Keratinocyte (primary cell): ENCODE results near the gene FANCI. TPM values are rescaled to one million over a fixed set of nuclear protein-coding genes. Genes with fewer than 3 reads are reported as not detected.

ENCODE experiments used
- DNase-seq: peaks from one replicate; pipeline ENCODE4 v3.0.0-alpha.2; 2011; ENCODE audit warnings: low read depth, missing footprints, low spot score
- FAIRE-seq: peaks from 2 replicates; lab custom pipeline; 2011; peaks lifted over from hg19 to GRCh38; lab: Jason Lieb, UNC
- H2AFZ ChIP-seq: 2 replicates; pipeline ENCODE4 v1.6.0; 2012; ENCODE audit warnings: low read length, control low read depth, inconsistent platforms; ENCODE audit not compliant: control insufficient read depth
- H3K27ac ChIP-seq: 2 replicates; pipeline ENCODE4 v1.5.1; 2011; ENCODE audit warnings: low read length; ENCODE audit not compliant: control insufficient read depth, insufficient read depth
- H3K27me3 ChIP-seq: 3 replicates; pipeline ENCODE4 v1.6.0; 2011; ENCODE audit warnings: low read length; ENCODE audit not compliant: control insufficient read depth, insufficient read depth; ENCODE audit errors: extremely low read depth
- H3K36me3 ChIP-seq, 2 experiments: 2 replicates in 1 of 2; 3 replicates in 1 of 2; pipeline ENCODE4 v1.5.1; 2011; ENCODE audit warnings: low read length in 2 of 2, mild to moderate bottlenecking in 1 of 2; ENCODE audit not compliant: control insufficient read depth in 2 of 2, insufficient read depth in 2 of 2; ENCODE audit errors: extremely low read depth in 1 of 2
- H3K4me1 ChIP-seq: 3 replicates; pipeline ENCODE4 v1.5.1; 2011; ENCODE audit warnings: low read length; ENCODE audit not compliant: control insufficient read depth, insufficient read depth; ENCODE audit errors: extremely low read depth
- H3K4me2 ChIP-seq: 3 replicates; pipeline ENCODE4 v1.6.0; 2011; ENCODE audit warnings: low read depth, low read length; ENCODE audit not compliant: control insufficient read depth, insufficient read depth; ENCODE audit errors: extremely low read depth
- H3K4me3 ChIP-seq, 3 experiments: fragments of 200-600 bp in 1 of 3; sonication (generic) in 1 of 3; 2 replicates in 2 of 3; 3 replicates in 1 of 3; pipeline ENCODE4 v1.5.1; 2011 to 2016; ENCODE audit warnings: low read length in 3 of 3, mild to moderate bottlenecking in 3 of 3, control low read depth in 2 of 3, inconsistent platforms in 1 of 3, low read depth in 1 of 3, mixed read lengths in 1 of 3, mixed run types in 1 of 3, moderate library complexity in 1 of 3; ENCODE audit not compliant: control insufficient read depth in 2 of 3, insufficient read depth in 2 of 3; ENCODE audit errors: extremely low read depth in 1 of 3
- H3K79me2 ChIP-seq: 2 replicates; pipeline ENCODE4 v1.6.0; 2012; ENCODE audit warnings: low read length; ENCODE audit not compliant: control insufficient read depth, insufficient read depth
- H3K9ac ChIP-seq: 3 replicates; pipeline ENCODE4 v1.6.0; 2011; ENCODE audit warnings: low read length; ENCODE audit not compliant: control insufficient read depth, insufficient read depth; ENCODE audit errors: extremely low read depth
- H3K9me1 ChIP-seq: 3 replicates; pipeline ENCODE4 v1.6.0; 2011; ENCODE audit warnings: low read length; ENCODE audit not compliant: control insufficient read depth, insufficient read depth; ENCODE audit errors: extremely low read depth
- H3K9me3 ChIP-seq: 2 replicates; pipeline ENCODE4 v1.5.1; 2012; ENCODE audit warnings: low read depth, low read length; ENCODE audit not compliant: control insufficient read depth
- H4K20me1 ChIP-seq: 3 replicates; pipeline ENCODE4 v1.6.0; 2011; ENCODE audit warnings: low read length; ENCODE audit not compliant: control insufficient read depth, insufficient read depth; ENCODE audit errors: extremely low read depth
- CTCF ChIP-seq, 3 experiments: IDR thresholded peaks in 1 of 3; conservative IDR thresholded peaks in 1 of 3; optimal IDR thresholded peaks in 1 of 3; 2 replicates in 2 of 3; 3 replicates in 1 of 3; pipeline versions ENCODE3 to v1.5.1; 2011; ENCODE audit warnings: low read length in 3 of 3, mild to moderate bottlenecking in 3 of 3, moderate library complexity in 2 of 3, control low read depth in 1 of 3, inconsistent platforms in 1 of 3; ENCODE audit not compliant: insufficient read depth in 2 of 3; ENCODE audit errors: extremely low read depth in 1 of 3
- EZH2 ChIP-seq: IDR thresholded peaks from one replicate; pipeline ENCODE4 v1.6.1; 2012; ENCODE audit warnings: inconsistent platforms, mild to moderate bottlenecking, low read length, moderate library complexity
- dilution Hi-C: fragments of 300-500 bp; cut with MboI; formaldehyde crosslinking; loops from one replicate; pipeline ENCODE4 v1.7.0; 2020; ENCODE audit warnings: low sequenced_read_pairs; ENCODE audit not compliant: extremely low pct_ligation_motif_present
- polyA plus RNA-seq, 5 experiments: library from polyadenylated mRNA; depleted of rRNA in 3 of 5; stranded (reverse) in 3 of 5; stranded (forward) in 1 of 5; unstranded in 1 of 5; fragments of >200 nt; gene quantifications; 1 replicate in 1 of 5; 2 replicates in 3 of 5; 3 replicates in 1 of 5; pipeline versions ENCODE4 v1.2.1 to v1.2.3, GENCODE V29; 2011 to 2012; ENCODE audit warnings: missing spikeins in 2 of 5, low read depth in 1 of 5, low replicate concordance in 1 of 5

FANCI gene
- polyA plus RNA-seq, 1 donor (not counting 4 experiments of a cell fraction or from before 2014, with no cell fraction given) = 21.8 TPM

GRCh38 chr15:89283201-89283600 lies 39.4 kb downstream of the FANCI start:
- no peak overlapping the region for H3K4me2 ChIP-seq
- no peak overlapping the region for H3K27ac ChIP-seq
- dilution Hi-C loops = no loop called here
- no peak overlapping the region for H2AFZ ChIP-seq
- DNase-seq = no peak
- no peaks in the 10 kb centered on the region for H4K20me1 ChIP-seq
- no peaks in the 10 kb centered on the region for H3K9me3 ChIP-seq
- FAIRE-seq = no peak
- no peaks in the 10 kb centered on the region for H3K9me1 ChIP-seq
- TF ChIP-seq CTCF (optimal IDR thresholded peaks at IDR 0.05 in 1 of 3, IDR thresholded peaks at IDR 0.05 in 1 of 3, conservative IDR thresholded peaks at IDR 0.05 in 1 of 3; ENCODE audit: extremely low read depth in 1 of 3, insufficient read depth in 2 of 3, low read length in 3 of 3) (no peak), EZH2 (no peak)
- H3K4me1 ChIP-seq = no peaks in the 10 kb centered on the region
- H3K27me3 ChIP-seq = no peaks in the 10 kb centered on the region
- H3K9ac ChIP-seq = no peak overlapping the region
- H3K36me3 ChIP-seq = peaks cover 0 to 9% of the 10 kb centered on the region in 2 experiments
- no peak overlapping the region for H3K4me3 ChIP-seq
- no peaks in the 10 kb centered on the region for H3K79me2 ChIP-seq

GRCh38 chr15:89291934-89292438 lies 48.2 kb downstream of the FANCI start:
- no peak for DNase-seq
- Histone ChIP-seq H3K79me2 (no peaks in the 10 kb centered on the region), H3K9me1 (no peaks in the 10 kb centered on the region), H3K9ac (no peak overlapping the region), H3K4me3 (no peak overlapping the region), H3K4me2 (no peak overlapping the region), H3K4me1 (no peaks in the 10 kb centered on the region), H3K27me3 (no peaks in the 10 kb centered on the region), H4K20me1 (no peaks in the 10 kb centered on the region), H3K9me3 (no peaks in the 10 kb centered on the region), H2AFZ (no peak overlapping the region), H3K36me3 (peaks cover 0 to 7% of the 10 kb centered on the region in 2 experiments), H3K27ac (no peak overlapping the region)
- dilution Hi-C loops = no loop called here
- no peak for TF ChIP-seq EZH2
- TF ChIP-seq CTCF (optimal IDR thresholded peaks at IDR 0.05 in 1 of 3, IDR thresholded peaks at IDR 0.05 in 1 of 3, conservative IDR thresholded peaks at IDR 0.05 in 1 of 3; ENCODE audit: extremely low read depth in 1 of 3, insufficient read depth in 2 of 3, low read length in 3 of 3) = no peak
- FAIRE-seq = no peak
